8988T (cell line): ENCODE measurements around the gene PNPLA7.

Experiments
- DNase-seq: peaks from one replicate; pipeline ENCODE4 v3.0.0; 2011

The PNPLA7 gene

DNA sequence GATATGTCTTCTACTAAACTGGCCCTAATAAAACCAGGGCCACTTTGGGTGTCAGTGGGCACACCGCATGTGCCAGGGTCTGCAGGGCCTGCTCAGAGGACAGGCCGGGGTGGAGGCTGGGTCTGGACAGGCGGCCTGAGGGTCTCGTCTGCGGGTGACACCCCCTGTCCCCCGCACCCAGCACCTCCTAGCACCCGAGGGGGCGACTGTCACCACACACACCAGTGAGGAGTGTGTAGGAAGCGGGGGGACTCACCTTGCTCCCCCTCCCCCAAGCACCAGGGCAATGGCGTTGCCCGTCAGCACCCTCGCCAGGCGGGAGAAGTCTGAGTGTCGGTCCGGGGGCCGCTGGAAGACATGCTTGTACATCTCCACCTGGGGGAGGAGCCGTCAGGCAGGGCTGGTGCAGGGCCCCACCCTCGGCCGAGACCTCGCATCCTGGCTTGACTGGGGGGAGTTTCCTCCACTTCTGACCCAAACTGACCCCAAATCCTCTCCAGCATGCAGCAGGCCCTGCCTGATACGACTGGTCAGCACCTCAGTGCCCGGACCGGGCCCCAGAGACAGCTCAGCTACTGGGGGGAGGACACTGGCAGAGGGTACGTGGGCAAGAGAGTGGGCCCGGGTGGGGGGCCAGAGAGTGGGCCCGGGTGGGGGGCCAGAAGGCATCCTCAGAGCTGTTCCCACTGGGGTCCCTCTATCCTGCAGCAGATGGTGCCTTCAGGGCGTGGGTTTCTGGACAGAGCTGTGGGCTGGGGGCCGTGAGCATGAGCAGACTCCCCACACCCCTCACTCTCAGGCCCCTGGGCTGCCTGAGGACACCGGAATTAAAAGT, 72.2 kb downstream of the PNPLA7 start:
- DNase-seq: no peak

DNA sequence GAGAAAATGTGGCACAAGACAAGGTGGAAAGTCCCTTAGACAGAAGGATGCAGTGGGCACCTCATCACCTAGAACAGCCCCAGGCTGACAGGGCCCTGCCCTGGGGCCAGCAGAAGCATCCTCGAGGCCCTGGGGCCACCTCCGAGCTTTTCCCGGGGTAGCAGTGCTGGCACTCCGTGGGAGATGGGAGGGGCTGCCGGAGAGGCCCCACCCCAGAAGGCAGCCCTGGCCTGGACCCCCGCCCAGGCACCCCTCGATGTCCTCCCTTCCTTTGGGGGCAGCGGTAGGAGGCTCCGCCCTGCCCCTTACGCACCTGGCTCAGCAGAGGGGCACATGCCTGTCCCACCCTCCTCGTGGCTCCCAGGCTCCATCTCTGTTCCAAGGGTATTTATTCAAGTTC, 73.3 kb downstream of the PNPLA7 start:
- no peak for DNase-seq

DNA sequence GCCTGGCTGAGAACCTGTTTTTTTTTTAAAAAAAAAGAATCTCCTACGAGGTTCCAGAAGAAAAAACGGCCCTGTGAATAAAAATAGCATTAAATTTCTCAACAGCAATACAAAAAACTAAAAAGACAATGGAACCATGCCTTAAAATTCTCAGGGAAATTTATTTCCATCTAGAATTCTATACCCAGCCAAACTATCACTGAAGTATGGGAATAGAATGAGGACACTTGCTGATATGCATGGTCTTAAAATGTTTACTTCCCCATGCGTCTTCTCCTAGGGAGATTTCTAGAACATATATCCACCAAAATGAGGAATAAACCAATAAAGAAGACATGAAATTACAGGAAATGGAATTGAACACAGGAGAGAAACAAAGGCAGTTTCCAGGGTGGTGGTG, 74.5 kb downstream of the PNPLA7 start:
- DNase-seq: no peak

DNA sequence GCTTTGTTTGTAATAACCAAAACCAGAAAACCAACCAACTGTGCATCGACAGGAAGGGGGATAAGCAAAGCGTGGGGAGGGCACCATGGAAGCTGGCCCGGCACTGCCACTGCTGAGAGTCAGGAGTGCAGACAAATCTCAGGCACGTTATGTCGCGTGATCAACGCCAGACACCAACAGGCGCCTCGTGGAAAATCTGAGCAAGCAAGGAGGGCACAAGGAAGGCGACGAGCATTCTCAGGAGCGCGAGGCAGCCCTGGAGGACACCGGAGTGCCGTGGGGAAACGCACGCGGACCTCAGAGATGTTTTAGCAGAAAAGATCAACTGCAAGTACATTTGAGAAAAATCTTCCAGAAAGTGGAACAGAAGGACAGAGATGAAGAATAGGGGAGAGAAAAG, 75.9 kb downstream of the PNPLA7 start:
- DNase-seq: no peak

DNA sequence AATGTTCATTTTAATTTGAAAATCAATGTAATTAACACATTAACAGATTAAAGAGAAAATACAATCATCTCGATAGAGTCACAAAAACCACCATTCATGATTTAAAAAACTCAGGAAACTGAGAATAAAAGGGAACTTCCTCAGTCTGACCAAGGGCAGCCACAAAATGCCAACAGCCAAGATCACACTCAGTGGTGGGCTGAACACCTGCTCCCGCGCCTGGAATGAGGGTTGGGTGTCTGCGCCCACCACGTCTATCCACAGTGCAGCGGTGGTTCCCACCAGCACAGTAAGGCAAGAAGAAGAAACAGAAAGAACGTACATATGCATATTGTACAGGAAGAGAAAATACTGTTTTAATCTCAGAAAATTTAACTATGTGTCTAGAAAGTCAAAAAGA, 79.4 kb downstream of the PNPLA7 start:
- DNase-seq: no peak

DNA sequence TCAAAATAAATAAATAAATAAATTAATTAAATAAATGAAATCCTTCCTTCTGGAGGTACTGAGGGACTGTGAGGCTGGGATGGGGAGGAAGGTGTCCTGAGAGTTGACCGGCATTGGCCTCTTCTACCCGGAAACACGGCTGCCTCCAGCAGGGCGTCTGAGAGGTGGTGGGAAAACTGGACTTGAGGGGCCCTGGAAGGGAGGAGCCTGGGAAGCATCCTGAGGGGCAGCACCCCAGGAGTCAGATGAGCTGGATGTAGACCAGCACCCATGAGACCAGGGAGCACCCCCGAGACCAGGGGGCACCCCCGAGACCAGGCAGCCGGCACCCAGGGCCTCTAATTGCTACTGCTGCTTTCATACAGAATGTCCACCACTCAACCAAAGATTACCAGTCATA, 82.3 kb downstream of the PNPLA7 start:
- DNase-seq: no peak

DNA sequence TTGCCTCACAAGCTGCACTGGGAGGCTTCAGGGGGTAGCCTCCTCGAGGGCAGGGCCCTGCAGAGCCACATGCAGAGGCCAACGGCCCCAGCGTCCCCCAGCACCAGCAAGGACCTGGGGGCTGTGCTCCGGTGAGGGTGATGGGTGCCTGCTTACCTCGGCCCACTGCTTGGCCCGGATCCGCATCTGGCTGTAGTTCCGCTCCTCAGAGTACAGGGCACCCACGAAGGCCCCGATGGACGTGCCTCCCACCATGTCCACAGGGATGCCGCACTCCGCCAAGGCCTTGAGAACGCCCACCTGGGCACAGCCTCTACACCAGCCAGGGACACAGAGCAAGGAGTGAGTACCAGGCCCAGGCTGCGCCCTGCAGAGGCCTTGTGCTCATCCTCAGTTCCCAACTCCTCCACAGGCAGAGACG, 83.0 kb downstream of the PNPLA7 start:
- DNase-seq: no peak

DNA sequence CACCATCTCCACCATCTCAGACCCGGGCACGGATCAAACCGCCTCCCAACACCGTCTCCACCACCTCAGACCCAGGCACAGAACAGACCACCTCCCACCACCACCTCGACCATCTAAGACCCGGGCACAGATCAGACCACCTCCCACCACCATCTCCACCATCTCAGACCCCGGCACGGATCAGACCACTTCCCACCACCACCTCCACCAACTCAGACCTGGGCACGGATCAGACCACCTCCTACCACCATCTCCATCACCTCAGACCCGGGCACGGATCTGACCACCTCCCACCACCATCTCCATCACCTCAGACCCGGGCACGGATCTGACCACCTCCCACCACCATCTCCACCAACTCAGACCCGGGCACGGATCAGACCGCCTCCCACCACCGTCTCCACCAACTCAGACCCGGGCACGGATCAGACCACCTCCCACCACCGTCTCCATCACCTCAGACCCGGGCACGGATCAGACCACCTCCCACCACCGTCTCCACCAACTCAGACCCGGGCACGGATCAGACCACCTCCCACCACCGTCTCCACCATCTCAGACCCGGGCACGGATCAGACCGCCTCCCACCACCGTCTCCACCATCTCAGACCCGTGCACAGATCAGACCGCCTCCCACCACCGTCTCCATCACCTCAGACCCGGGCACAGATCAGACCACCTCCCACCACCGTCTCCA, 83.7 kb downstream of the PNPLA7 start:
- DNase-seq: peak; percentile 3

DNA sequence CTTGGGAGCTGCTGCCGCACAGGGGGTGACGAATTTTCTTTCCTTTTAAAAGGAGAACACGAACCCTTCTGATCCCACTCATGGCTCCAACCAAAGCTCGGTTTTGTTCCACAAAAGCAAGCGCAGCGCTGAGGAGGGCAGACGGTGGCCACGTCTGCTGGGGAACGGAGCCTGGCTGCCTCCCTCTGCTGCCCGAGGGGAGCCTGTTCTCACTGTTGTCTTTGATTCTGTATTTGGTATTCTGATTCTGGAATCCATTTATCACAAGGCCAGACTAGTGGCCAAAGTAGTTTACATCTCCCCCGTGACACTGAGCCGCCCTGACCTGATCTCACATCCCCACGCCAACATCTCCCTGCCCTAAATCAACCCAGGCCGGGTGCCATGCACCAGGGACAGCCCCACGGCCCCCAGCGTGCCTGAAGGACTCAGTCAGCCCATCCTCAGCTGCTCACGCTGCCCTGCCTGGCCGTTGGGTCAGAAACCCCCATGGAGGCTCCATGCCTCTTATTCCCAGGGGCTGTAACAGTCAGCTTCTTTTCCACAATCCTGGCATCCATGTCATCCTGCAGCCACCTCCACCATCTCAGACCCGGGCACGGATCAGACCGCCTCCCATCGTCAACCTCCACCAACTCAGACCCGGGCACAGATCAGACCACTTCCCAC, 84.3 kb downstream of the PNPLA7 start:
- peak; percentile 18 for DNase-seq

DNA sequence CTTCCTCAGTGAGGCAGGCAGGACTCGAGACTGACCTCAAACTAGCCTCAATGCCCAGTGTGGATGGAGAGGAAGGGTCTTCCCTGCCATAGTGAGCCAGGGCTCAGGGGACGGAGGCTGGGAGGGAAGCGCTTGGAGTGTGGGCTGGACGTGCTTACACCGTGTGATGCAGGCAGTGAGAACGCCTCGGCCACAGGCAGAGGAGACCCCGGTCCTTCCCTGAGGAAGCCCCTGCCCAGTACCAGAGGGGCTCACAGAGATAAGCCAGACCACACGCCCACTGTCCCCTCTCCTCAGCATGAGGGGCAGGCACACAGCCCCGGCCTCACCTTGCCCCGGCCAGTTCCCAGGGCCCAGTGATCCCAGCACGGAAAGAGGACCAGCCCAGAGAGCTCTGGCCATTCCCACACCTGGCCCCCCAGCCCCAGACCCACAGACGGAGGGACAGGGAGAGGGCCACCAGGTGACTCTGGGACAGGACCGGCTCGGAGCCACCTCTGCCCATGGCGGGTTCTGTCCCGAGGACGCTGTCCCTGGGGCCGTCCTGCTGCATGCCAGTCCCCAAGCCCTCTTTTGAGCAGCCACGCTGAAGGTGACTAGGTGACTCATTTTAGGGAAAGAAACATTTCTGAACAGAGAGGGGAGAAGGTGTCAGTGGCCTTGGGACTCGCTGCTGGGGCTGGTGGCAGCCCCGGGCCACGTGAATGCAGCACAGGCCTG, 85.0 kb downstream of the PNPLA7 start:
- DNase-seq: no peak

DNA sequence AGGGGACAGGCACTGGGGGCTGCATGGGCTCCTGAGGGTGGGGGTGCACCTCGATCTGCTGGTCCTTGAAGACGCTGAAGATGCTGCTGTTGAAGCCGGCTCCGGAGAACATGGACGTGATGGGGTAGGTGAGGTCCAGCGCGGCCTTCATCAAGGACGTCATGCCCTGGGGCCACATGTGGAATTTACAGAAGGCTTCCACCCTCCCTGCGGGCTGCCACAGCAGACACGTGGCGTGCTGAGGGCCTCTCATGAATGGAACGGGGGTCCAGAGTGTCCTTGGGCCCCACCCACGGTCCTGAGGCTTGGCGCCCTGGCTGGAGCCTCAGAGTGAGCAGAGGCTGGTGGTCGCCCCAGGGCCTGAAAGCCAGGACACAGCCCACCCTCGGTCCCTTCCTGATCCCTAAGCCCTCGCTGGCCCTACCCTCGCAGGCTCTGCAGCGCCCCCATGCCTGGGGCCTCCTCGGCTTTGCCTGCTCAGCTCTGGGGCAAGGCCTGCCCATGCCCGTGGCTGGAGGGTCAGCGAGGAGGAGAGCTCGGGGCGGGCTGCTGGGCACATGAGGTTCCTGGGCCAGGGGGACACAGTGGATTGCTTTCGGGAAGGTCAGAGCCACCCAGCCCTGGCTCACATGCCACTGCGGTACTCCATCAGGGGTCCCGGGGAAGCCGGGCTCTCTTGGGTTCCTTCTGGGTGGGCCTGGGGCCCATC, 85.8 kb downstream of the PNPLA7 start:
- peak; percentile 7 for DNase-seq

DNA sequence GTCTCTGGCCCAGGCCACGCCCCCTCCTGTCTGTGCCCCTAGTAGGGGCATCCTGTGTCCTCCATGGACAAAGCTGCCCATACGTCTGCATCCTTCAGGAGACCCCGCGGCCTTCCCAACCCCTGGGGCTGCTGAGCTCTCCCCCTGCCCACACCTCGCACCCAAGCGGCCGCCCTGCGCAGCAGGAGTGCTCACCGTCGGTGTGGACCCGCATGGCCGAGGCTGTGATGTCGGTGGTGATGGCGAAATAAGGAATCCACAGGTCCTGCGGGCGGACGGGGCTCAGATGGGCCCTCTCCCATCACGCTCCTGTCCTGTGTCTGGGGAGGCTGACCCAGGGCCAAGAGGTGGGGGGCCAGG, 86.3 kb downstream of the PNPLA7 start:
- DNase-seq: peak; percentile 10

DNA sequence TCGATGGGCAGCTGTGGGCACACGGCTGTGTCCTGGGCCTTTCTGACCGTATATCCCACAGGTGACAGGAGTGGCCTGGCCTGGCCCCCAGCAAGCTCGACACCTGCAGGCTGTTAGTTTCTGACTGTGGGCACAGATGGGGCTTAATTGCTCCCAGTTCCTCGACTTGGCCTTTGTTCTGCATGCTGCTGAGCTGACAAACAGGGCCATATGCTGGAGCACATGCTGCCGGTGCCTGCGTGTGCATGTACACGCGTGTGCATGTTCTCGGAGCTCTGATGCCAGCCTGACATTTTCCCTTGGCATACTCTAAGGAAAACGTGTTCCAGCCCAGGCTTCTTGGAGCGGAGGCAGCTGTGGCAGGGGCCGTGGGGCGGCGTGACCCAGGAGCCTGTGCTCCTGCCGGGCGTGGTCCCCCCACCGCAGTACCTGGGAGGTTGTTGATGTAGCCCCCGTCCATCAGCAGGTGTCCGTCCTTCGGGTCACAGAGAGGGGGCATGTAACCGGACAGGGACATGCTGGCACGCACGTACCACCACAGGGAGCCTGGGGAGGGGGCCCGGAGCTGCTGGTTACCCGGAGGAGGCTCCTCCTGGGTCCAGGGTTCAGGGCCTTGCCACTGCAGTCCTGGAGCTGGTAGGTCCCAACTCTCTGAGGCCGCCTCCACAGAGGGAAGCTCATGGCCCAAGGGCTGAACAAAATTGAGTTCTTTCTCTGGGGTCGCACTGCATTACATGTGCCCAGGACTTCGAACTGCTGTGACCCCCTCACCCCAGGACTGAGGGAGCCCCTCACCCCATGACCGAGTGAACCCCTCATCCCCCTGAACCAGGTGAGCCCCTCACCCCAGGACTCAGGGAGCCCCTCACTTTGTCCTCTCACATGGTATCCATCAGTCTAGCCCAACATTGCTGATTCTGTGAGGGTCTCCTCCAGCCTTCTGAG, 86.9 kb downstream of the PNPLA7 start:
- peak; percentile 21 for DNase-seq

DNA sequence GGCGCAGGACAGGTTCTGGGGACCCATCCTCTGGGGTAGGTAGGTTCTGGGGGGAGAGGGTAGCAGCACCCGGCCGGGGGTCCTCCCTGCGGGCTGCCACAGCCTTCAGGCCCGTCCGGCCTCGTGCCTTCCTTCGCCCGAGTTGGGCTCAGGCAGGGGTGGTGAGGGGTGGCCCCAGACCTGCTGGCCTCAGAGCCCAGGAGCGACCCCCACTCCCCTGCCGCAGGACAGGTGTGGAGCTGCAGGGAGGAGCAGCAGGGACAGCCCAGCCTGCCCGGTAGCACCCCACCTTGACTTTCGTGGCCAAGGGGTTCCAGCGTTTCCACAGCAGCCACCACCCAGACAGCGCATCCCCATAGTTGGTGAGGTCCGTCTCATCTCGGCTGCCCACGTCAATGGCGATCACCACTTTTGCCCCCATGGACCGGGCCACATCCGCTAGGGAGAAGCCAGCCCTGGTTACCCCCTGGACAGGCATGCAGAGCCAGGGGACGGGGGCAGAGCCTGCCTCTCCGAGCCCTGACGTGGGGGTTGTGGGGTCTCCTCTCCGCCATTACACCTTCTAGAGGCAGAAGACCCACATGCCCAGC, 87.7 kb downstream of the PNPLA7 start:
- DNase-seq: peak; percentile 26

DNA sequence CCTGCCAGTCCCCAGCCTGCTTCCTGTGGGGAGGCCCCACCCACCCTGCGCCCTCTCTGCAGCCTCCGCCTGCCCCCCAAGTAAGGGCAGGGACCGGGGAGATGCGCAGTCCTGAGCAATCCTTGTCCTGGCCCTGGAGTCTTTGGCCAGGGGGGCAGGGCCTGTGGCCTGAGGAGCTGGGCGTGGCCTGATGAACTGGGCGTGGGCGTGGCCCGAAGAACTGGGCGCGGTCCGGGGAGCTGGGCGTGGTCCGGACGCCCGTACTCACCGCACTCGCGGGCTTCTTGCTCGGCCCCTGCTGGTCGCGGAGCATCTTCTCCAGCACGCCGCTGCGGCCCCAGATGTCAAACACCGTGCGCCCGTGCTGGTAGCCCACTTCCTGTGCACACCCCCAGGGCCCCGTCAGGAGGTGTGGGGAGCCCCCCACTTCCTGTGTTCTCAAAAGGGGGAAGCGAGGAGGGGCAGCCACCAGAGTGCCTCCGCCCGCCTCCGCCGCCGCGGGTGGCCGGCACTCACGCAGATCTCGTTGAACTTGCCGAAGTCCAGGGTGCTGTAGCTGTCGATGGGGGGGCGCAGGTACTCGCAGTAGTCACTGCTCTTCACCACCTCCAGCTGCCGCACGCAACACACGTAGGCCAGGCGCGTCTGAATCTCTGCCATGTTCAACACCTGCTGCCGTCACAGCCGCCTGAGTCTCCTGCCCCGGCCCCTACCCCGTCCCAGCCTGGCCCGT, 88.4 kb downstream of the PNPLA7 start:
- peak; percentile 51 for DNase-seq

DNA sequence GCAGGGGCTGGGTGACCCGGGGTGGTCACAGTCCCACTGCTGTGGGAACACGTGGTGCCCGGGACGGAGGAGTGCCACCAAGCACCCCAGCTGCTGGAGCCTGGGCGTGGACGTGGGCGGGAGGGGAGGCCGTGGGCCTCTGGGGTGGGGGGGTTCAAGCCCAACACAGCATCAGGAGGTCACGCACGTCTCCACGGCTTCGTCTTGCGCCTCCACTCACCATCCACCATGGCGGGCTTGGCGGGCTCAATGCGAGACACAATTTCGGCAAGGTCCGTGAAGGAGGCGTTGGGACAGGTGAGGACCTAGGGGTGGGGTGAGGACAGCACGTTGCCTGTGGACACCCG, 88.9 kb downstream of the PNPLA7 start:
- DNase-seq: no peak

DNA sequence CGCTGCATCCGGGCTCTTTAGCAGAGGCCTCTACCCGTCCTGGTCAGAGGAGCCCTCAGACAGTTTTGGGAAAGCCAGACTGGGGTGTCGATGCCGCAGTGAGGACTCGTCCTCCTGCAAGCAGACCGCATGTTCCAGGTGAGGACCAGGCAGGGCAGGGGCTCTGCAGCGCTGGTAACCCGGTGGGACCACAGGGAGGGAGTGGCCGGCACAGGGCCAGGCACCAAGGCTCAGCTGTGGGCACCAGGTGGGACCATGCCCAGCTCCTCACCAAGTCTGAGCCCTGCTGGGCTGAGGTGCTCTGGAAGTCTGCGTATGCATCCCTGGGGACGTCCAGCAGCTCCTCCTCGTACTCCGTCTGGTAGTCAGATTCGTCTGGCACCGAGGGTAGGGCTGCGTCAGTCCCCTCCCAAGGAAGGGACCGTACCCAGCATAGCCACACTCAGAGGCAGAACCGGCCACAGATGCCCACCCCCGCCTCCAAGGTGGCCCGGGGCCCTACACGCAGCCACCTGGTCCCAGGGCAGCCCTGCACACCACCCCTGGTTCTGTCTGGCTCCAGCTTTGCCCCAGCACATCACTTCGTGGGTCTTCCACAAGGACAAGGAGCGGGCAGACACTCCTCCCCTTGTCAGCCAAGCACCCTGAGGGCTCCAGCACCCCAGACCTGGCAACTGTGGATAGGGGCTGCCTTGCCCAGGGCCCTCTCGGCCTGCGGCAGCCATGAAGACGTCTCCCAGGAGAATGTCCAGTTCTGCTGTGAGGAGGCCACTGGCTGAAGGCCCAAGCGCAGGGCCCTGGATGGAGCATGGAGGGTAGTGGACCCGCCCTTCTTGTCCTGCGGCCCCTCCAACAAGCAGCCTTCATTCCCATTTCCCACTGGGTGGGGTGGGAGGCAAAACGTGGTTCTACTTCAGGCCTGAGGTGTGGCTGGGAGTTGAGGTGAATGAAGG, 89.6 kb downstream of the PNPLA7 start:
- peak; percentile 32 for DNase-seq

DNA sequence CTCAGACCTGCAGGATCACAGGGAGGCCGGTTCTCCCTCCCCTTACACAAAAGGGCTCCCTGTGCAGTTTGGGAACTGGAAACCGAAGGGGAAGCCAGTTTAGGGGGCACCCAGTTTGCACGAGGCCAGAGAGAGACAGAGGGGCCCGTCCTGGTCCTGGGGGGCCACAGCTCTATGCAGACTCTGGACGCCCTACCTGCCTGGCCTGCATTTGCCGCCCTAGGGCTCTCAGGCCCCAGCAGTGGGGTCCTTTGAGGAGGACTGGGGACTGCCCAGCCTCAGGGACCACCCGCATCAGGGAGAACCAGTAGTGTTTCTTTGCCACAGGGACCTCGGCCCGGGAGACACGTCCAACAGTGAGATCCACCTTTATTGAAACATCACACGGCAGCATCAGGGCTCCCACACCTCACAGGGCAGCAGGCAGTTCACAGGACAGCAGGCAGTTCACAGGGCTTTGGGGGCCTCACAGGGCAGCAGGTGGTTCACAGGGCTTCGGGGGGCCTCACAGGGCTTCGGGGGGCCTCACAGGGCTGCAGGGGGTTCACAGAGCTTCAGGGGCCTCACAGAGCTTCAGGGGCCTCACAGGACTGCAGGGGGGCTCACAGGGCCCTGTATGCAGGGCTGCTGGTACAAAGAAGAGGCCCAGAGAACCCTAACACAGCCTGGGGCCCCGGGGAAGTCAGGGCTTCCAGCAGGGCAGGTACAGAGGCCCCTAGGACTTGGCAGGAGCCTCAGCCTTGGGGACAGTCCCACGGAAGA, 90.4 kb downstream of the PNPLA7 start:
- no peak for DNase-seq
